ENCODE data around the gene SEPTIN12. TPM values are rescaled to one million over a fixed set of nuclear protein-coding genes. Genes with fewer than 3 reads are reported as not detected.
"Not testable (repeated sequence)": the region's sequence is repeated elsewhere in the genome, so short reads cannot be mapped to it uniquely, and the experiment has no call there.

The SEPTIN12 gene
- total RNA-seq, 1 experiment from 2014 or later, result not detected

GRCh38 chr16:4790871-4791270 is 2.7 kb upstream of the SEPTIN12 start:
- DNase-seq (ENCODE audit: low read depth, low spot score), result no peak
- in situ Hi-C loops (cut with HindIII; ENCODE audit: low pct_unique_long_range_greater_than_20kb, low sequenced_read_pairs), result no loop called here

- in situ Hi-C loops (cut with HindIII; ENCODE audit: low pct_unique_long_range_greater_than_20kb, low sequenced_read_pairs), result no loop called here
- DNase-seq (ENCODE audit: low read depth, low spot score), result no peak
These were observed 2.1 kb upstream of the SEPTIN12 start for GRCh38 chr16:4790261-4790660.

GRCh38 chr16:4788910-4789309 is 765 bp upstream of the SEPTIN12 start:
- in situ Hi-C loops (cut with HindIII; ENCODE audit: low pct_unique_long_range_greater_than_20kb, low sequenced_read_pairs), result no loop called here
- DNase-seq (ENCODE audit: low read depth, low spot score), result no peak

GRCh38 chr16:4788489-4788889 is 344 bp upstream of the SEPTIN12 start:
- in situ Hi-C loops (cut with HindIII; ENCODE audit: low pct_unique_long_range_greater_than_20kb, low sequenced_read_pairs), result no loop called here
- no peak for DNase-seq (ENCODE audit: low read depth, low spot score)

GRCh38 chr16:4787068-4787467 is 1.1 kb downstream of the SEPTIN12 start:
- in situ Hi-C loops (cut with HindIII; ENCODE audit: low pct_unique_long_range_greater_than_20kb, low sequenced_read_pairs), result no loop called here
- DNase-seq (ENCODE audit: low read depth, low spot score), result no peak

- DNase-seq (ENCODE audit: low read depth, low spot score), result no peak
- in situ Hi-C loops (cut with HindIII; ENCODE audit: low pct_unique_long_range_greater_than_20kb, low sequenced_read_pairs), result no loop called here
These were observed 2.2 kb downstream of the SEPTIN12 start for GRCh38 chr16:4785758-4786433.

- DNase-seq (ENCODE audit: low read depth, low spot score); in situ Hi-C loops (cut with HindIII; ENCODE audit: low pct_unique_long_range_greater_than_20kb, low sequenced_read_pairs): not testable (repeated sequence)
These were observed 3.6 kb downstream of the SEPTIN12 start for GRCh38 chr16:4784444-4784987.

GRCh38 chr16:4783951-4784336 is 4.2 kb downstream of the SEPTIN12 start:
- no peak for DNase-seq (ENCODE audit: low read depth, low spot score)
- in situ Hi-C loops (cut with HindIII; ENCODE audit: low pct_unique_long_range_greater_than_20kb, low sequenced_read_pairs), result no loop called here

- no peak for DNase-seq (ENCODE audit: low read depth, low spot score)
- in situ Hi-C loops (cut with HindIII; ENCODE audit: low pct_unique_long_range_greater_than_20kb, low sequenced_read_pairs), result no loop called here
These were observed 4.7 kb downstream of the SEPTIN12 start for GRCh38 chr16:4783251-4783950.

GRCh38 chr16:4780235-4780634 is 7.9 kb downstream of the SEPTIN12 start:
- in situ Hi-C loops (cut with HindIII; ENCODE audit: low pct_unique_long_range_greater_than_20kb, low sequenced_read_pairs), result no loop called here
- DNase-seq (ENCODE audit: low read depth, low spot score), result no peak

GRCh38 chr16:4778050-4778392 is 10.1 kb downstream of the SEPTIN12 start:
- in situ Hi-C loops (cut with HindIII; ENCODE audit: low pct_unique_long_range_greater_than_20kb, low sequenced_read_pairs), result no loop called here
- DNase-seq (ENCODE audit: low read depth, low spot score), result no peak

GRCh38 chr16:4777339-4778049 is 10.7 kb downstream of the SEPTIN12 start:
- no peak for DNase-seq (ENCODE audit: low read depth, low spot score)
- in situ Hi-C loops (cut with HindIII; ENCODE audit: low pct_unique_long_range_greater_than_20kb, low sequenced_read_pairs), result no loop called here

GRCh38 chr16:4776141-4776705 is 11.9 kb downstream of the SEPTIN12 start:
- in situ Hi-C loops (cut with HindIII; ENCODE audit: low pct_unique_long_range_greater_than_20kb, low sequenced_read_pairs), result no loop called here
- no peak for DNase-seq (ENCODE audit: low read depth, low spot score)

- in situ Hi-C loops (cut with HindIII; ENCODE audit: low pct_unique_long_range_greater_than_20kb, low sequenced_read_pairs), result no loop called here
These were observed 13.1 kb downstream of the SEPTIN12 start for GRCh38 chr16:4775005-4775404.

GRCh38 chr16:4772351-4772750 is 15.8 kb downstream of the SEPTIN12 start:
- in situ Hi-C loops (cut with HindIII; ENCODE audit: low pct_unique_long_range_greater_than_20kb, low sequenced_read_pairs), result no loop called here
- DNase-seq (ENCODE audit: low read depth, low spot score), result no peak

More at GRCh38 chr16:4775005-4775404, 13.1 kb downstream of the SEPTIN12 start:
- no peak for DNase-seq (ENCODE audit: low read depth, low spot score)

- in situ Hi-C loops (cut with HindIII; ENCODE audit: low pct_unique_long_range_greater_than_20kb, low sequenced_read_pairs), result no loop called here
- no peak for DNase-seq (ENCODE audit: low read depth, low spot score)
These were observed 16.5 kb downstream of the SEPTIN12 start for GRCh38 chr16:4771646-4772045.

GRCh38 chr16:4769306-4769638 is 18.9 kb downstream of the SEPTIN12 start:
- in situ Hi-C loops (cut with HindIII; ENCODE audit: low pct_unique_long_range_greater_than_20kb, low sequenced_read_pairs), result no loop called here
- DNase-seq (ENCODE audit: low read depth, low spot score), result no peak

- DNase-seq (ENCODE audit: low read depth, low spot score), result peak; percentile 96
- in situ Hi-C loops (cut with HindIII; ENCODE audit: low pct_unique_long_range_greater_than_20kb, low sequenced_read_pairs), result no loop called here
These were observed 19.4 kb downstream of the SEPTIN12 start for GRCh38 chr16:4768549-4769305.
